H7 (cell line): ENCODE measurements around the gene NDUFAF4. TPM values are rescaled to one million over a fixed set of nuclear protein-coding genes. Genes with fewer than 3 reads are reported as not detected.

Experiments
- DNase-seq: peaks from one replicate; pipeline ENCODE4 v3.0.0; 2012
- H3K27me3 ChIP-seq: 2 replicates; pipeline ENCODE4 v1.6.0; 2011; ENCODE audit warnings: mild to moderate bottlenecking, low read length; ENCODE audit not compliant: control insufficient read depth, insufficient read depth
- H3K36me3 ChIP-seq: replicated peaks from 2 replicates; pipeline ENCODE4 v1.5.1; 2011; ENCODE audit warnings: low read length; ENCODE audit not compliant: control insufficient read depth, insufficient read depth
- H3K4me3 ChIP-seq: 2 replicates; pipeline ENCODE4 v1.5.1; 2011; ENCODE audit warnings: low read depth, mild to moderate bottlenecking, control low read depth, low read length, moderate library complexity; ENCODE audit not compliant: insufficient read depth
- total RNA-seq: library from RNA; depleted of rRNA; stranded (reverse); fragments of >200 nt; shearing (Covaris generic); gene quantifications from 2 replicates; pipeline ENCODE4 v1.2.3, GENCODE V29; 2014

NDUFAF4 gene
- total RNA-seq, 1 experiment from 2014 or later: 75.4 TPM

DNA sequence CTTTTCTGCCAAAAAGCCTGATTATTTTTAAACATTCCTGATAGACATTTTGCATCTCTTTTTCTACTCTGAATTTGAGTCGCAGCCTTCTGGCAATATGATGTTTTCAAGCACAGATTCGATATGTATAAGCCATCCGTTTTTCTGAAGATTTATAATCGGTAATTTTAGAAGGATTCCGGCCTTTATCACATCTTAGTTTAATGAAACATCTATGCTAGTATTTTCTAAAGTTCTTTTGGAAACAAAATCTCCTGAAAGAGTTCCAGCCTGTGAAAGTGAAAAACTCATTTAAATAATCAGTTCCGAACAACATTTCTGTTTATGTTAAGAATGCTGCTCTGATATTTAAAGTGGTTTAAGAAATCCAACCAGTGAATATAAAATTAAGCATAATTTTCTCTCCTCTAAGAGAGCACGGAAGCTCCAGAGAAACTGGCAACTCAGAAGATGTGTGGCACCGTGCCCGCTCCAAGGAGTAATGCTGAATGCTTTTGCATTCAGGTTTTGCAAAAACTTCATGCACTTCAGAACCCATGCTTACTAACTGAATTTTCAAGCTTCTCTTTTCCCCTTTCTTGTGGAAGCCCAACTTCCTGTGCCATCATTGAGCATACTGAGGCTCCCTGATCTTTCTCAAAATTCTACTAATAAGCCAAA lies 20.7 kb downstream of the NDUFAF4 start:
- H3K27me3 ChIP-seq: no peaks in the 10 kb centered on the region
- no peak overlapping the region for H3K4me3 ChIP-seq
- no peaks in the 10 kb centered on the region for H3K36me3 ChIP-seq
- DNase-seq: no peak

DNA sequence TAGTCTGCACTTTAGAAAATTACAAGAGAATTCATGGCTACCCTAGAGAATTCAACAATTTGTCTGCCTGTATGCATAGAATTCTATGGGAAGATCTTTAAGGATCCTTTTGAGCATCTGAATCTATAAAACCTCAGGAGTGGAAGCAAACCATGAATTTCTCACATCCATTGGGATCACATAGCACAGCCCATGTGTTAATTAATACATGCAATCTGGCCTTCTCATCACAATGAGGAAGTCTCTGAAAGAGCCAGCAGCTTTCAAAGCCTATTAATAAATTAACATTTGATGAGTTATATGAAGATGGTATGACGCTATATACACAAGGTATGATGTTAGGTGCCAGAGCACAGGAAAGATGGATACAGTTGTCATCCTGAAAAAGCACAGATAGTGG lies 24.7 kb downstream of the NDUFAF4 start:
- no peak for DNase-seq
- Histone ChIP-seq H3K27me3 (no peaks in the 10 kb centered on the region), H3K4me3 (no peak overlapping the region), H3K36me3 (no peaks in the 10 kb centered on the region)

DNA sequence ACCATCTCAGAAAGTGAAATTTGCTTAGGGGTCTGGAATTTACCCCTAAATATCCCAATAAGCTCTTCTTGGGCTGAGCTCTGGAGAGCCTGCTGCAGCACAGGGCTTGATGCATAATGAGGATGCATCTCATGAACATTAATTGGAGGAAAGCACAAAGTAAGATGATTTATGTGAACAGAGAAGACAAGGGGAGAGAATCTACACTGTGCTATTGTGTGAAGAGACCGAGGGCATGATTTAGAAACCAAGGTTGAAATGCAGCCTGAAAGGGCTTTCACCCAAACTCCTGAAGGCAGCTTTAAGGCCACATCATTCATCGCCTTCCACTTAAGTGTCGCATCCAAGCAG lies 32.7 kb downstream of the NDUFAF4 start:
- Histone ChIP-seq H3K27me3 (no peaks in the 10 kb centered on the region), H3K4me3 (no peak overlapping the region), H3K36me3 (no peaks in the 10 kb centered on the region)
- DNase-seq: no peak

DNA sequence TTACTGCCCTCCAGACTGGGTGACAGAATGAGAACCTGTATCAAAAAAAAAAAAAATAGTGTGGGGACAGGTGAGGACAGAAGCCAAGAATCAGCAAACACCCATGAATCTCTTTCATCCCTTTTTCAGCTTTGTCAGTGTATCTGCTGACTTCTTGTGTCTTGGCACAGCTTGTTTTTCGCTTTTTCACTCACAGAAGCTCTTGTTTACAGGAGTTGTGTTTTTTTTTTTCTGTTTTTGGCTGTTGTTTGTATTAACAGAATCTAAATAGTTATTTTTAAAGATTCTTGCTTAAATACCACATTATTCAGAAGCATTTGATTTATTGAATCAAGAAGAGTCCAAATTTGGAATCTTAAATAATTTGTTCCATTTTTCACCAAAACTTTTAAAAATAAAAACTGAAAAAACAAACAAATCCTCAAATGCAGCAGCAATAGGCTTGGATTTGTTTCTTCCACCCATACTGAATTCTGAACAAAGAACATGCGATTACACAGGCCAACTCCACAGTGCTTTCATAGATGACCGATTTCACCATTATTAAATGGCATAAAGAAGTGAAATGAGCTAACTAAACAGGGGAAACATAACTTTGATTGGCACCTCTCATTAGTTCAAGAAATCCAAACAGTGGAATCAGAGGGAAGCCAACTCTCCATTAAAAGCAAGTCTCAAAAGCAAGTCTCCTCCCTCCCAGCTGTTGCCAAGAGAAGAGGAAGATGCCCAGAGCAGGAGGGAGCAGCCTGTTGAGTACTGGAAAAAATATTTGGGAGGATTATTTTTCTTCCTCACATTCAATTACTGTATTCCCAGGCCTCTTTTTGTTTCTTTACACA lies 33.3 kb downstream of the NDUFAF4 start:
- Histone ChIP-seq H3K27me3 (no peaks in the 10 kb centered on the region), H3K36me3 (no peaks in the 10 kb centered on the region), H3K4me3 (no peak overlapping the region)
- DNase-seq: no peak

DNA sequence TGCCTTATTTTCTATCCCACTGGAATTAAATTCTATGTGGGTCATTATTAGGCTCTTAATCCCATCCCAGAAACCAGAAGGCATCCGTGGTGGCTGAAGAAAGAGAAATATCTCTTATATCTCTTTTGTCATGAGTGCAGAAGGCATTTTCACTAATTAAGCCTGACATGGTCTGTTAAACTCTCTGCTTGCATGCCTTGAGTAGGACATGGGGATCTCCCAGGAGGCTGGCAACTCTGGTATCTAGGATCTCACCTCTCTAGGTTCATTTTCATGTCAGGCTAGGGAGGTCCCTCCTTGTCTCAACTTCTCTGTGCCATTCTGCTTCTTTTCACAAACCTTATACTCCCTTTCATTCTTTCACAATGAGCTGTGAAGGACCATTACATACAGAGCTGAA lies 35.1 kb downstream of the NDUFAF4 start:
- DNase-seq: no peak
- no peaks in the 10 kb centered on the region for H3K27me3 ChIP-seq
- no peak overlapping the region for H3K4me3 ChIP-seq
- no peaks in the 10 kb centered on the region for H3K36me3 ChIP-seq

DNA sequence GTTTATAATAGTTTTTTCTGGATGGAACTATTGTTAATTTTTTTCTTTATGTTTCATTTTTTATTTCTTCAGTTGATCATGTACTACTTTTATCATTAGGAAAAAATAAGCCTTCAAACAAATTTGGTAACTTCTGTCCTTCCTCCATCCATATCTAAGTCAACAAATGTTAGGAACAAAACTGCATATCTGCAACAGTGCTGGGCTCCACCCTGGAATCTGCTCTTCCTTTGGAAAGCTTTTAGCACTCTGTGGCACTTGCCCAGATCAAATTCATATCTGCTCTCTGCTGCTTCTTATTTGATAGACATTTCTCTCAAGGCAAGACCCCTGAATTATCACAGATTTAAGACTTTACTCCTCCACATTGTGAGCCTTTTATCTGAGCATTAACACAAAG lies 36.1 kb downstream of the NDUFAF4 start:
- Histone ChIP-seq H3K4me3 (no peak overlapping the region), H3K27me3 (no peaks in the 10 kb centered on the region)

DNA sequence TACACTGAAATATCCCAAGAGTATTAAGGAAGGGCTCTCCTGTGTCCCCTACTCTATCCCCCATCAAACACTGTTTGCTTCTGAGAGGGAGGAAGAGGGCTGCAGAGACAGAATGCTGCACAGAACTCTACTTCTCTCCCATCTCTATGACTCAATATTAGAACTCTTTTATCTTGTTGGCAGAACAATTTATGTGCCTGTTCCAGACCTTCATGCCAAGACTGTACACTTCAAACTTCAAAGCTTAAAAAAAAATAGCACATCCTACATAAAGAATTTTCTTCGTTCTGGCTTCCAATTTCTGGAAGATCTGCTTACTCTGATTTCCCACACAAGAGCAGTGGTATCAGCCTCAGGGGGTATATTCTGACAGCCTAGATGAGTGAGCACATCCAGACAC lies 40.8 kb downstream of the NDUFAF4 start:
- DNase-seq: no peak
- Histone ChIP-seq H3K36me3 (no peaks in the 10 kb centered on the region), H3K4me3 (no peak overlapping the region), H3K27me3 (no peaks in the 10 kb centered on the region)

More for the DNA sequence above, 36.1 kb downstream of the NDUFAF4 start:
- no peaks in the 10 kb centered on the region for H3K36me3 ChIP-seq
- no peak for DNase-seq

DNA sequence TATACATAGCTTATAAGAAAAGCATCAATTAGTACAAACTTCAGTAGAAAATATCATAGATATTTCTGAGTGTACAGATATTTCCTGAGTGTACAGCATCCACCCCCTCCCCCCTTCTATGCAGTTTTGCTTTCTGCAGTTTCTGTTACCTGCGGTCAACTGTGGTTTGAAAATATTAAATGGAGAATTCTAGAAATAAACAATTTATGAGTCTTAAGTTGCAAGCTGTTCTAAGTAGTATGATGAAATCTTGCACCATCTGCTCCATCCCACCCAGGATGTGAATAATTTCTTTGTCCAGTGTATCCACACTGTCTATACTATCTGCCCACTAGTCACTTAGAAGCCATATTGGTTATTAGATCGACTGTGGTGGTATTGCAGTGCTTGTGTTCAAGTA lies 44.6 kb downstream of the NDUFAF4 start:
- Histone ChIP-seq H3K4me3 (no peak overlapping the region), H3K36me3 (no peaks in the 10 kb centered on the region), H3K27me3 (no peaks in the 10 kb centered on the region)
- DNase-seq: no peak

DNA sequence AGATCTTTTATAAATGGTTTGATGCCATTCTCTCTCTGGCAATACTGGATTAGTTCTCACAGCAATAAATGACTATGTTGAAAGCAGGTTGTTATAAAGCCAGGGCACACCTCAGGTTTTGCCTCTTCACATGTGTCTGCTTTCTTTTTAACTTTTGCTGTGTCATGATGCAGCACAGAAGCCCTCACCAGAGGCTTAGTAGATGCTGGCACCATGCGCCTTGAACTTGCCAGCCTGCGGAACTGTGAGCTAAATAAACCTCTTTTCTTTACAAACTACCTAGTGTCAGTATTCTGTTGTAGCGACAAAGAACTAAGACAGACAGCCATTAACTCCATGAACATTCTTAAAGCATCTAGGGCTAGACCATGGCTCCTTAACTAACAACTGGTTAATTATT lies 45.1 kb downstream of the NDUFAF4 start:
- H3K4me3 ChIP-seq: no peak overlapping the region
- H3K27me3 ChIP-seq: no peaks in the 10 kb centered on the region
- no peak for DNase-seq
- no peaks in the 10 kb centered on the region for H3K36me3 ChIP-seq

DNA sequence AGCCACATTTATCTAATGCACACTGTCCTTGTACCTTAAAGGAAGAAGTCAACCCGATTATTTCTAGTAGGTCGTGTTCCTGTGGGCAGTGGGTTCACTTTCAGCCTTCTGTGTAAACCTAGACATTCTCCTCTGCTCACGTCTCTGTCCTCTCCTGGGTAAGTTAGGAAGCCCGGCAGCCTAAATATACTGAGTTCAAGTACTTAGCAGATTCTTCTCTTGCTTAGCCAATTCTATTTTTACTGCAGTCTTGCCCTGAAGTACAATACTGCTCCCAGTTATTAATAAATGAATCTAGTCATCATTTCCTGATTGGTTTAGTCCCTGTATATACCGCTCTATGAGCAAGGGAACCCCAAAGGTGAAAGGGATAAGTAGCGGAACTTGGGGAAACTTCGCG lies 45.8 kb downstream of the NDUFAF4 start:
- no peaks in the 10 kb centered on the region for H3K27me3 ChIP-seq
- DNase-seq: no peak
- H3K36me3 ChIP-seq: no peaks in the 10 kb centered on the region
- H3K4me3 ChIP-seq: no peak overlapping the region

DNA sequence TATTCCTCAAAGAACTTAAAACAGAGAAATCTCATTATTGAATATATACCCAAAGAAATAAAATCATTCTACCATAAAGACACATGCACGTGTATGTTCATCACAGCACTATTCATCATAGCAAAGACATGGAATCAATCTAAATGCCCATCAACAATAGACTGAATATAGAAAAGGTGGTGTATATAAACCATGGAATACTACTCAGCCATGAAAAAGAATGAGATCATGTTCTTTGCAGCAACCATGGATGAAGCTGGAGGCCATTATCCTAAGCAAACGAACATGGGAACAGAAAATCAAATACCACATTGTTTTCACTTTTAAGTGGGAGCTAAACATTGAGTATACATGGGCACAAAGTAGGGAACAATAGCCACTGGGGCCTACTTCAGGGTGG lies 48.1 kb downstream of the NDUFAF4 start:
- Histone ChIP-seq H3K36me3 (no peaks in the 10 kb centered on the region), H3K27me3 (no peaks in the 10 kb centered on the region), H3K4me3 (no peak overlapping the region)
- no peak for DNase-seq

DNA sequence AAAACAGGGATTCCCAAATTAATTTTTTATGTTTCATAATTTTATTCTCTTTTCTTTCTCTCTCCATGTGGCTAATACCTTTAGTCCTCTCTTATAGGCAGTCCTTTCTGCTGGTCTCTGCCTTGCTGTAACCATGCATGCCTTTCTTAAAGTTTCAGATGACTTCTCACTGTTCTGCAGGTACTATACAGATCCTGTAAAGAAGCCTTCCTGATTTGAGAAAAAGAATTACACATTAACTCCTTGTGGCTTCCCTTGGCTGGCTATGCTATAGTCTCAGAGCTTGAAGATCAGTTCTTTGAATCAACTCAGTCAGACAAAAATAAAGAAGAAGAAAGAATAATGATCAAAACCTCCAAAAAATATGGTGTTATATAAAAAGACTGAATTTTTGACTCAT lies 53.2 kb downstream of the NDUFAF4 start:
- DNase-seq: no peak
- no peaks in the 10 kb centered on the region for H3K27me3 ChIP-seq

DNA sequence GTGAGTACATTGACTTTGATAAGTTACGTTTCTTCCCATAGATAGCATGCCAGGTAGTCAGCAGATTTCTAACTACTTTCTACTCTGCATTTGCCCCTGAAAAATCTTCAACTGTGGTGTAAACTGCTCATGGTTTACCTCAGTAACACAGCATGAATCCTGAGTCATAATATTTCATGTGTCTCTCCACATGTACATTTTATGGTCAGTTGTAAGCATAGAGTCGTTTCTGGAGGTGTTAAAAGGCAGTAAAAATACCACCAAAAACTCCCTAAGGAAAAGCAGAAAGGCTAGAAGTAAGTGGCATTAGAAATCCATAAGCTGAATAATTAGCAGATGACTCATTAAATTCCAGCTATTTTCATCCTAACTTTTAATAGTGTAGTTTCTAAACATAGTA lies 56.3 kb downstream of the NDUFAF4 start:
- Histone ChIP-seq H3K27me3 (peaks cover 12% of the 10 kb centered on the region), H3K4me3 (no peak overlapping the region), H3K36me3 (no peaks in the 10 kb centered on the region)
- no peak for DNase-seq

More for the DNA sequence above, 53.2 kb downstream of the NDUFAF4 start:
- no peaks in the 10 kb centered on the region for H3K36me3 ChIP-seq
- no peak overlapping the region for H3K4me3 ChIP-seq
